NCI-H146 treated with DMSO at 0.1 percent for 48 hours (cell line): ENCODE data around the gene GAP43.
A peak's percentile ranks its signal among the peaks of the same experiment; 100 is the strongest.

Experiments
- DNase-seq: peaks from one replicate; lab custom pipeline; 2025; ENCODE audit not compliant: unreplicated experiment; lab: John Stamatoyannopoulos, UW

The GAP43 gene

DNA sequence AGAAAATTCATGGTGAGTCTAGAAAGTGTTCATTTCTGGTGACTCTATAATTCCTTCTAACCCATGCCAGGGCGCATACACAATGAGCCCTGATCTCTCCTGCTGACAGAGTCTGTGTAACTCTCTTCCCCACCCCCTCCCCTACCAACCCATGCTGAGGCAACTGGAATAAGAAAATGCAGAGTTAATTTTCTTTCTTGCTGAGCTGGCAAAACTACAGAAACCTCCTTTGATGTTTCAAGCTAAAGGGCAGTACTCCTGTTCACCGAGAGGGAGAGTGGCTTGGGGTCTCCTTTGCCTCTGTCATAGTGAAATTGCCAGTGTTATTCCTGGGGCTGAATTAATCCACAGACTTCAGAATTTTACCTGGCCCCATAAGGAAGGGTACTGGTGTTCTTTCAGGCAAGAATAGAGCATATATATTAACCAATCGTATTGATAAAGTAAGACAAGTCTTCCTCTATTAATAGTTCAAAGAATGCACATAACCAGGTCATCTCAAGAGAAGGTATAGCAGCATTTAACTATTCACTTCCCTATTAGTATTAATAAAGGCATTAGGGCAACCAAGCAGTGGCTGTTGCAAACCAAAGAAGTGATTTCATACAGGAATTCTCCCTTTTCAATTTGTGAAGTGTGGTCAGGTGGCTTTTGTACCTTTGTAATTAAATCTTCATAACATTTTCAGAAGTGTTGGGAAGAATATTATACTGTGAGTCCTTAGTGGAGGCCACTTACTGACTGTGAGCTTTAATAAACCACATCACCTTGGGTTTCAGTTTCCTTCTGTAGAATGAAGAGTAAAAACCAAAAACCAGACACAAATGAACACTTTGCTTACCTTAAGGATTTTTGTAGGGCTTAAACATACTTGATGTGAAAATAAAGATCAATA, 4.1 kb downstream of the GAP43 start:
- DNase-seq = no peak

DNA sequence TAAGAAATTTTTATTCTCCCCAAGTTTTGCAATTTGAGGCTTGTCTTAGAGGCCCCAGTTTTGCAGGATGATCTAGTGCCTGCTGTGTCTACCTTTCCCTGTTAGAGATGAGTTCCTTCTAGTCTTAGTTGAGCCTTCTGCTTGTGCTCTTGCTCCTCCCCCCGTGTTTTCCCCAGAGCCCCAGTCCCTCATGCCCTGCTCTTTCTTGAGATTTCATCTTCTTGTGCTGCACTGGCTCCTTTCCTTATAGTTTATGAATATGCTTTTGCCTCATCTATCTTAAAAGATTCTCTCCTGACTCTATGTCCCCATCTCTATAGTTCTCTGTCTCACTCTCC, 4.7 kb downstream of the GAP43 start:
- DNase-seq = no peak

GRCh38 chr3:115630850-115631249, 7.5 kb downstream of the GAP43 start:
- DNase-seq = no peak

GRCh38 chr3:115632026-115632425, 8.7 kb downstream of the GAP43 start:
- DNase-seq = no peak

GRCh38 chr3:115633467-115633866, 10.2 kb downstream of the GAP43 start:
- DNase-seq = no peak

- no peak for DNase-seq
Observed at GRCh38 chr3:115634052-115634451, 10.7 kb downstream of the GAP43 start.

DNA sequence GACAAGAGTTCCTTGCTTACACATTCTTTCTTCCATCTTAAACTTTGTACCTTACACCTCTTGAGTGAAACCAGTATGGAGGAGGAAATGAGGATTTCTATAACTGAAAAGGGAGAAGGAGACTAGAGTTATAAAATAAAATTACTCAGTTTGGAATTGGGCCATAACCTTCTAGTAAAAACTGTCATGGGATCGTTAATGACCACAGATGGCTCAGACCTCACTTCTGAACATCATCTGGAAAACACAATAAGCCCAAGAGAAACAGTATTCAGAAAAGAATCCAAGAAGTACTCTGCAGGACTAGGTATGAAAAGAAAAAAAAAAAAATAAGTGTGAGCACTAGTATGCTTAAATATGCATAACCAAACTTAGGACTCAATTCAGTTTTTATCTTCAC, 12.1 kb downstream of the GAP43 start:
- DNase-seq = no peak

DNA sequence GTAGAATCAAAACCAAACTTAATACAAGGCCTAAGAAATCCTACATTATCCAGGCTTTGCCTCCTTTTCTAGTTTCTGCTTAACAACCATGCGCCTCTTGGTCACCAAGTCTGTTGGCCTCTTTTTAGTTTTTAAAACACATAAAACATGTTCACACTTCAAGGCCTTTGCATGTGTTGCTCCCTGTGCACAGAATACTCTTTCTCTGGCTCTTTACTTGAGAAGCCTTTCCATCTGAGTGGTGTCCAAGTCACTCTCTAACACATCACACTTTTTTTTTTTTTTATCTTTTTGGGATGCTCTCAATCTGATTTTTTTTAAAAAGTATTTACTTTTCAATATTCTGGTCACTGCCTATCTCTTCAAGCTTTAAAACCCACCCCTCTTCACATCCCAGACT, 14.9 kb downstream of the GAP43 start:
- DNase-seq = no peak

GRCh38 chr3:115638991-115639390, 15.7 kb downstream of the GAP43 start:
- no peak for DNase-seq

GRCh38 chr3:115644391-115644790, 21.1 kb downstream of the GAP43 start:
- no peak for DNase-seq

- DNase-seq = no peak
Observed at GRCh38 chr3:115646027-115646690, 22.8 kb downstream of the GAP43 start.

GRCh38 chr3:115648559-115648958, 25.2 kb downstream of the GAP43 start:
- no peak for DNase-seq

DNA sequence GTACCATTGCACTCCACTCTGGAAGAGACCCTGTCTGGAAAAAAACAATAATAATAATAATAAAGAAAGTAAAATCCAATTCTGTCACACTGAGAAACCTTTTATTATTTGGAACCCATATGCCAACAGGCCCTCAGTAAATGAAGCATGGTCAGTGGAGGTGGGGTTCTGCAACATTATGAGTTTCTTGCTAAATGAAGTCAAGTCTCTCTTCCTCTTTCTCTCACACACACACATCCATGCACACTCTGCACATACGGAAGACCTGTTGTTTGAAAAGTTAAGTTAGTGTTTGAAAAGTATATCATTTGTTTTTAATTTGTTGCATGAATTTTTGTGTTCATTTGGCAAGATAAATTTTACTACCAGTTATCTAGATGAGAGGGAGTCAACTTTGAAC, 27.8 kb downstream of the GAP43 start:
- DNase-seq = no peak

GRCh38 chr3:115651599-115651998, 28.3 kb downstream of the GAP43 start:
- DNase-seq = no peak

- no peak for DNase-seq
Observed at GRCh38 chr3:115652738-115653137, 29.4 kb downstream of the GAP43 start.

GRCh38 chr3:115655761-115656282, 32.5 kb downstream of the GAP43 start:
- no peak for DNase-seq

GRCh38 chr3:115657168-115657567, 33.9 kb downstream of the GAP43 start:
- no peak for DNase-seq

GRCh38 chr3:115658032-115658336, 34.7 kb downstream of the GAP43 start:
- DNase-seq = no peak

GRCh38 chr3:115658337-115659181, 35.2 kb downstream of the GAP43 start:
- DNase-seq = peak; percentile 85

- DNase-seq = no peak
Observed at GRCh38 chr3:115659253-115660220, 36.2 kb downstream of the GAP43 start.
